Hematopoietic multipotent progenitor cell (in vitro differentiated cells): Measurements from ENCODE around the gene XPO5. TPM values are rescaled to one million over a fixed set of nuclear protein-coding genes. Genes with fewer than 3 reads are reported as not detected.

ENCODE experiments used
- DNase-seq, 3 donors: peaks; one replicate each; pipeline ENCODE4 v3.0.0-alpha.2; 2011 to 2015; ENCODE audit warnings: low read depth in 2 of 3, low spot score in 2 of 3
- total RNA-seq: library from RNA; depleted of rRNA; stranded (reverse); fragments of >200 nt; gene quantifications from one replicate; pipeline ENCODE4 v1.2.3, GENCODE V29; 2012

The XPO5 gene
- total RNA-seq, 1 donor, result 24.2 TPM

DNA sequence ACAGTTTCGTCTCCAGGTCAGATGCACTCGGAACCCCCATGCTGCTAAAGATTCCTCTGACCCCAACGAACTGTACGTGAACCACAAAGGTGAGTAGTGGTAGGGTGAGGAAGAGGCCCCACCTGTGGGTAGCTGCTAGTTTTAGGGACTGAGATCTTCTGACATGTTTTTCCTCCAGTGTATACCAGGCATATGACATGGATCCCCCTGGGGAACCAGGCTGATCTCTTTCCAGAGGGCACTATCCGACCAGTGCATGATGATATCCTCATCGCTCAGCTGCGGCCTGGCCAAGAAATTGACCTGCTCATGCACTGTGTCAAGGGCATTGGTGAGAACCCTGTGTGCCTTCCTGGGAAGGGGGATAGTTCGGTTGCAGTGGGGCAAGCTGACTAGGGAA is 55.7 kb downstream of the XPO5 start:
- no peak for DNase-seq

DNA sequence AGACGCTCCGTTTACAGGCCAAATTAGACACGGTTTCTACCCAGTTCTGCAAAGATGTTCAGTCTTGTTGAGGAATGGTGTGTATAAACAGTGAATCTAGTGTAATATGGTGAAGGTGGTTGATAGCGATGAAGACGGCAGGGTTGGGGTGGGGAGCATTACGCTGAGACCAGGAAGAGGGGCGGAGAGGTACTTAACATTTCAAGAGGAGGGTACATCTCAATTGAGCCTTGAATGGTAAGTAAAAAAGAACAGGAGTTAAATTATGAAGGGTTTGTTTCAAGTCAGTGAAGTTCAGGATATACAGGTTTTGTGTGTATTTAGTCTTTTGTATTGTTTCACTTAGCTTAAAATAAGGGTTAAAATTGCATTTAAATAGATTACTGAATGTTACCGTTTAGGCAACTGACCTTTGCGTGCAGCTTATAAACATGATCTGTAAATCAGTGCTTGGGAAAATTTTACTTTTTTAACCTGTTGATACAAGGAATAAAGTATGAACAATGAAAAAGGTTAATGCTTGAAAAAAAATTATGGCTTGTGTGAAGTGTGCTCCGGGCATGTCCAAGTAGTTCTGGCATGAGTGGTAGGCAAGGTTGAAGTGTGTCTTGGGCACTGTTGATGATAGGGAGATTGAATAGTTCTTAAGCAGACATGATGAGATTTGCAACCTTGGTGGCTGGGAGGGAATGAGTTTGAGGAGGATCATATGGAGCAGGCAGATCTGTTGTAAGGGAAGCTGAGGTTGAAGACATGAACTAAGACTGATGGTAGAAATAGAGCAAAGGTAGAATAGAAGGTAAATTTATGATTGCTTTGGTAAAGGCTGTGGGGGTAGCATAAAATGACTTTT is 58.1 kb downstream of the XPO5 start:
- no peak for DNase-seq

DNA sequence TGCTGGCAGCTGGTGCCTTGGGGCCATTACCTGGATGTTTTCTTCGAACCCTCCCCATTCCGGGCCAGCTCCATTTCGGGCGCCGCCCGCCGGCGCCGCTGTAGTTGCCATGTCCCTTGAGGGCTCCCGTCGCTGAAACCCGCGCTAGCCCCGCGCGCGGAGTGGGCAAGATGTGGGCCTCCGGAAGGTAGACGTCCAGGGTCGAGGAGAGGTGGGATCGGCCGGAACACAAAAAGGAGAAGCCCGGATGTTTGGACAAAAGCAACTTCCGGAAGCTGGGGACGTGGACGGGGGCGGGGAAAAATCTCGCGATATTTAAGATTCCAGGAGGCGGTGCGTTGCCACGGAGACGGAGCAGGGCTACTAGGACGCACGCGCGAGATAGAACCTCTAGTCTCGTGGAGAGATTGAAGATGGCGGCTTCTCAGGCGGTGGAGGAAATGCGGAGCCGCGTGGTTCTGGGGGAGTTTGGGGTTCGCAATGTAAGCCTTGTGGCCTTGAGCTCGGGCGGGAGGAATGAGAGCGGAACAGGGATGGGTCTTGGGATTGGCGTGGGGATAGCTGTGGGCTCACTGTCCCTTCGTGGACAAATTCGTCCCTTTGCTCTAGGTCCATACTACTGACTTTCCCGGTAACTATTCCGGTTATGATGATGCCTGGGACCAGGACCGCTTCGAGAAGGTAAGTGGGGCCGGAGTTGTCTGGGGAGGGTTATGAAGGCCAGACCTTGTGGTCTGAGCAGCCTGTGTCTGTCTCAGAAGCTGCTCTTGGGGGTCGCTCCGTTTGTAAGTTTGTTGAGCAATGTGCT is 58.9 kb downstream of the XPO5 start, which contains the start of the genes POLR1C and YIPF3:
POLR1C (plus strand) TSS at position 393 of the 808 bp plus-strand sequence; CDS start at position 414, 21 bp downstream.
YIPF3 (minus strand) TSS at position 230 of the 808 bp plus-strand sequence; CDS start at position 111, 119 bp downstream.
- peak; percentile 91 to 99 (median 97) for DNase-seq

DNA sequence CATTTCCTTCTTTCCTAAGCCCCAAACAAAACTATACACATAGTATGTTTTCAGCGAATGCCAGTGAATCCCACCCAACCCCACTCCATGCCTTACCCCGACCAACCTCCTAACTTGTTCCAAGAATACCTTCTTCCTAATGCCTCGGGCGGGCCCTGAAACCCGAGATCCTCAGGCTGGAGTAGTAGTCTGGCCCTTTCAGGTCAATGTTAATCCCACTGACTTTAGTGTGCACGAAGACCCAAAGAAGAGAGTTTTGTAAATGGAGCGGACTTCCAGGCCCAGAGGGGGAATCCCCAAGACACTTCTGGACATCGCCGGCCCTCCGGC is 59.5 kb downstream of the XPO5 start:
- DNase-seq, result no peak

DNA sequence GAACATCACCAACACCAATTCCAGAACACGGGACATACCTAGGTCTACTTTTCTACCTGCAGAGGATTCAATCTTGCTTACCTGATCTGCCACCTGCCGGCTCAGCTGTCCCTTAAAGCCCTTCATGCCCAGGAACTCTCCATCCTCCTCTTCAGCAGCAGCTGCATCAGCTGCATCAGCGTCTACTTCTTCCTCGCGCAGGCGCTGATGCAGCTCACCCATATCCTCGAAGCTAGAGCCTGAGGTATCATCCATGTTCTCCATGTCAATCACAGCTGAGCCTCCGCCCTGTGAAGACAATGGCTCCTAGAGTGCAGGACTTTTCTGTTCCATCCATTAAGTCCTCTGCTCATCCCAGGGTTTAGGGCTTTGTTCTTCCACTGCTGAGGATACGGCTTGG is 60.0 kb downstream of the XPO5 start:
- no peak for DNase-seq

DNA sequence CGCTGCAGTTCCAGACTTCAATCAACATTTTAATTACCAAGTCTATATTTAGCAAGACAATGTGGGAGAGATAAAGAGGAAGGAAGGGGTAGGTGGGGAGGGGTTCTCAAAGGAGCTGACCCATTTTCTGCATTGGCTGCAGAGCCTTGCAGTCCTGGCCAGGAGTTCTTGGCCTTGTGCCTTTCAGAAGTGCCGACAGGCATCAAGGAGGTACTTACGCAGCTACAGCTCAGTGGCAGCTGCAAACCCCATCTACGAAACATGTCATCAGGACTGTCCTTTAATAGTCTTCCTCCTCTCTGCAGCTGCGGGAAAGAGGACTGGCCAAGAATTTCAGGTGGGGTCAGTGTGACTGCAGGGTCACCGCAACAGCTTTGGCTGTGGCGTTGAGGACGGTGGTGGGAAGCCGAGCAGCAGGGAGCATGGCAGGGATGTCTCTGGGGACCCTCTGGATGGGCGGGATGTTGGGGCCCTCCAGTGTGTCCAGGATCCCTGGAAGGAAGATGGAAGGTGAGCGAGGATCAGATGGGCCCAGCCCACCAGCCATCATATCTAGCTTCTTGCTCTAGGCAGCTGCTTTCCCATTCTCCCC is 63.9 kb downstream of the XPO5 start:
- no peak for DNase-seq

DNA sequence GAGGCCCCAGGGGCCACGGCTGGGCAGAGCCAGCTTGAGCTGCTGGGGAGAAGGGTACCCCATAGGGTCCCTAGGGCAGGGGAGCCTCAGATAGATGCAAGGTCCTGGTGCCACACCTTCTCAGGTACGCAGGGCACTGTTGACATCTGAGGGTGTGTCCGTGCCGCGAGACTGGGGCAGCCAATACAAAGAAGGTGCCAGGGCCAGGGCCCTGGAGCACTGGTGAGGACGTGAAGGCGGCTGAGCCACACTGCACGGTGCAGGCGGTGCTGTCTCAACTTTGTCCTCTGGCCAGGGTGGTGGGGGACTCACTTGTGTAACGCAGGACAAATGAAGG is 65.0 kb downstream of the XPO5 start:
- no peak for DNase-seq

DNA sequence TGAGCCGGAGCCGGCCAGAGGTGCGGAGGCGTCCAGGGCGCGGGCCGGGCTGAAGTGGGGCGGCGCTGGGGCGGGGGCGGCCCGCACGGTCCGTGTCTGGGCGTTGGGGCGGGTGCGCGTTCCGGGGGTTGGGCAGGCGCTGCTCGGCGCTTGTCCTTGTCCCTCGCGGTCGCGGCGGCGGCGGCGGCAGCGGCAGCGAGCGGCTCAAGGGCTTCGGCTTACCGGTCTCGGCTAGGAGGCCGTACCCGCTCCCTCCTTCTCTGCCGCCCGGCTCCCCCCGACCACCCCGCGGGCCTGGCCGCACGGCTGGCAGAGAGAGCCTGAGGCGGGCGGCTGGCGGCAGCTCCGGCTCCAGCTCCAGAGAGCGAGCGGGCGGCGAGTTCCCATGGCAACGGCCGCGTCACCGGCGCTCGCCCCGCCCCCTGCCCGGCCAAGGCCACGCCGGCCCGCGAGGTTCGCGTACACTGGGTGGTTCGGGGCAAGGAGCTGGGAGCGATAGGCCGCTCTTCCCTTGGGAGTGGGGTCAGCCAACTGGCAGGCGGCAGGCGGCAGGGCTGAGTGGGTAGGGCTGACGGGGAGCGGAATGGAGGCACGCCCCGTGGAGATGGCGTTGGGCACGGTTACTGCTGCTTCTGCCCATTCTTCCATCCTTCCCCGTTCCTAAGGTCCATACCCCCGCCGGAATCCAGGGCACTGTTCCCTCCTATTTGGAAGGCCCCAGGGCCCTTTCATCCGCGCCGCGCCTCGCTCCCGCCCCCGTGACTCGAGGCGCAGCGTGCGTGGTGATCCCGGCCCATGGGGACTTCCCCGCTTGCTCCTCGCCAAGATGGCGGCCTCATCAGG is 65.6 kb downstream of the XPO5 start, which contains the start of gene LRRC73:
LRRC73 (minus strand) TSS at position 363 of the 843 bp plus-strand sequence. CDS start 561 bp downstream, outside the sequence.
- peak; percentile 50 to 67 (median 62) for DNase-seq

DNA sequence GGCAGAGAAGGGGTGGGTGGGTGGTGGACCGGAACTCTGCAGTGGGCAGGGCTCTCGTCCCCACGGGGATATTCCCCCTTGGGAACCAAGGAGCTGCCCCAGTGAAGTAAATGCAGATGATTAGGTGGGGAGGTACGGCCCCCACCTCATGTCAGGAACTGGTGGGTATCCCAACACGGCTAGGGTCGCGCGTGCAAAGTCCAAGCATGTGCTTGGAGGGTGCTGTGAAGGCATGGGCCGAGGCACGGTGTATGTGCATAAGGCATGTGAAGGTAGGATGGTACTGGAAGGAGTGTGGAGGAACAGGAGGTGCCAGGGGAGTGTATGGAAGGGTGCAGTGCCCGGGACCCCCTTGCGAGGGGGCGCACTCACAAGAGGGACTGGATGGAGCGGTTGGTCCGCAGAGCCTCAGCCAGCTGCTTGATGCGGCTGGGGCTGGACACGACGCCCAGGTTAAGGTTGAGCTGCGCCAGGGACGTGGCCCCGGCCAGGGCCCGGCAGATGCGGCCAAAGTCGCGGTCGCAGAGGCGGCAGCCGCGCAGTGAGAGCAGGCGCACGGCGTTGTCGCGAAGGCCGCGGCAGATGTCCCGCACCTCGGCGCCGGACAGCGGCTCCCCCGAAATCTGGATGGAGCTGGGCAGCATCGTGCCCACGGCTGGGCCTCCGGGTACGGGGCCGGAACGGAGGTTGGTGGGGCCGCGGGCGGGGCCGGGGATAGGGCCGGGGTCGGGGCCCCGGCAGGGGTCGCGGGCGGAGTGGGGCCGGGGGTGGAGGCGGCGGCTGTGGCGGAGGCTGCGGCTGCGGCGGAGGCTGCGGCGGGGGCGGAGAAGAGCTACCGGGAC is 66.5 kb downstream of the XPO5 start:
- no peak for DNase-seq

DNA sequence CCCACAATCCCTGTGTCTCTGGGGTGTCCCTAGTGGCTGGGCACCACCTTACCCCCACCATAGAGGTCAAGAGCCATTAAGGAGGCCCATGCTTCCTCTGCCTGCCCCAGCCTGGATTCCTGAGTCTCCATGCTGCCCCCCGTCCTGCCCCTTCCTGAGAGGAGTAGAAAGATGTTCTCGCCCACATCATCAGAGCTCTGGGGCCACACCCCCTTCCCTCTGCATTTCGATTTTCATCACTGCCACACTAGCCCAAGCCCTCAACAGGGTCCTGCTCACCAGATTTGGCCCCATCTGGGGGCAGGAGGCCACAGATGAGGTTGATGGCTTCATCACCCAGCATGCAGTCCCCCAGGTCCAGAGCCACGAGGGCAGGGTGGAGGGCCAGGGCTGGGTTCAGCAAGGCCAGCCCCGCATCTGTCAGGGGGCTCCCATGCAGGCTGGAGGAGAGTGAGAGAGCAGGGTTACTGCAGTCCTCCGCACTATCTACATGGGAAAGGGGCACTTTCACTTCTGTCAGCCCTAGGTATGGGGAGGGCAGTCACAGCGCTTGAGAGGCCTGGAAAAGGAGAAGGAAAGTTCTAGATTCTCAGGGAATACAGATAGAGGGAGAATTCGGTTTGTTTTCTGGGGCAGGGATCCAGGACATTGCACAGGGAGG is 67.2 kb downstream of the XPO5 start:
- DNase-seq, result no peak

DNA sequence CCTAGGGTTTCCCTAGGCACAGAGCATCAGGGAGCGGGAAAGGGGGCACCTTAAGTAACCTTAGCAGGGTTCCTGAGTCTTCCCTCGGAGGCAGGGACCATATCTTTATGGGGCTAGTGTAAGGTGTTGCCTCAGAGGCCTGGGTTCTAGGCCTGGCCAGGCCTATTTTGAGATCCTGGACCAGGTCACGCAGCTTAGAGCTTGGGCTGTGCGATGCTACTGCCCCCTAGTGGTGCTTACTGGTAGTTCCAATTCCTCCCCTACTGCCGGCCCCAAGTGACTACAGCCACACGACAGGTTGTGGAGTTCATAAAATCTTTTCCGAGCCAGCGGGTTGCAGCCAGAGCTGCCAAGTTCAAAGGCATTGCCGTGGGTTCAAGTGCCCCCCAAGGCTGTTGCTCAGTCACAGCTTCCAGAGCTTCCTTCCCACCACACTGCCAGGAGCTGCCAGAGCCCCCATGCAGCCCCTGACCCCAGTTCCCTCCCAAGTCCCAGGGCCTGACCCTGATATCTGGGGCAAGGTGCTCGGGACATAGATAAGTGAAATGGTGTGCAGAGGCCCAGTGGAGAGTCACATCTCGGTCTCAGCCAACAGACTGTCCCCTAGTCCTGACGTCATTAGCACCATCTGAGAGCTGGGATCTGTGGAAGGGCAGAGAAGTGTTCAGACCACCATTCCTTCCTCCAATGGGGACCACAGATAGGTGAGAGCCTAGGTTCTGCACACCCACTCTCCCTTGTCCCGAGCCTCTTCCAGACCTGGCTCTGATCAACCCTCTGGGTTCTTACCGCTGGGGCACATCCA is 69.0 kb downstream of the XPO5 start:
- DNase-seq, result peak; percentile 75 to 90 (median 81)

DNA sequence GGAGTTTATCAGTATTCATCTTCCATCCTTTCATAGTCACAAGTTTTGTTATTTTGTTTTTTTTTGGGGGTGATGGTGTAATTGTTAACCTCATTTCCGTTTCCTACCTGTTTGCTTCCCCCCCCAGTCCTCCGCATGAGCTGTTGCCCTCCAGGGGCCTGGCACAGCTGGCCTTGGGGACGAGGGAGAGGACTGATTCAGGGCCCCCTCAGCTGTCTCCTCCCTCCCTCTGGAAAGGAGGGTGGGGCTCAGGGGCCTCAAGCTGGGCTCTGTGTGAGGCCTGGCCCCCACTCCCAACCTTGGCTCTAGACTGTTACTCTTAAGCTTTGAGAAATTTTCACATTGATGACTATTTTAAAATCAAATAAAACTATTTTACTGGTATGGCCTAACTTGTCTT is 69.7 kb downstream of the XPO5 start:
- DNase-seq, result no peak

DNA sequence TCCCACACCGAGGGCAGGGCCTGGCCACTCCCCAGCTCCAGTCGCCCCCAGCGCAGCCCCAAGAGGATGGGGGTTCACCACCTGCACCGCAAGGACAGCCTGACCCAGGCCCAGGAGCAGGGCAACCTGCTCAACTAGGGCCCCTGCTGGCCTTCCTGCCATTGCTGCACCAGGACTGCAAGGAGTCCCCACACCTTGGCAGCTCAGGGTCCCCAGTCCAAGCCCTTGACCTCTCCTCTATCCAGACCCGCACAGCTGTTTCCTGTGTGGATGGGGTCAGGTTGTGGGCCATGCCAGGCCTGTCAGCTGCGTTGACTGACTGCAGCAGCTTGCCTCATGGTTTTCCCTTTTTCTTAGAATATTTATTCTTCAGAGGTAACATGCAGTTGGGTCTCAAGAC is 70.1 kb downstream of the XPO5 start:
- no peak for DNase-seq

DNA sequence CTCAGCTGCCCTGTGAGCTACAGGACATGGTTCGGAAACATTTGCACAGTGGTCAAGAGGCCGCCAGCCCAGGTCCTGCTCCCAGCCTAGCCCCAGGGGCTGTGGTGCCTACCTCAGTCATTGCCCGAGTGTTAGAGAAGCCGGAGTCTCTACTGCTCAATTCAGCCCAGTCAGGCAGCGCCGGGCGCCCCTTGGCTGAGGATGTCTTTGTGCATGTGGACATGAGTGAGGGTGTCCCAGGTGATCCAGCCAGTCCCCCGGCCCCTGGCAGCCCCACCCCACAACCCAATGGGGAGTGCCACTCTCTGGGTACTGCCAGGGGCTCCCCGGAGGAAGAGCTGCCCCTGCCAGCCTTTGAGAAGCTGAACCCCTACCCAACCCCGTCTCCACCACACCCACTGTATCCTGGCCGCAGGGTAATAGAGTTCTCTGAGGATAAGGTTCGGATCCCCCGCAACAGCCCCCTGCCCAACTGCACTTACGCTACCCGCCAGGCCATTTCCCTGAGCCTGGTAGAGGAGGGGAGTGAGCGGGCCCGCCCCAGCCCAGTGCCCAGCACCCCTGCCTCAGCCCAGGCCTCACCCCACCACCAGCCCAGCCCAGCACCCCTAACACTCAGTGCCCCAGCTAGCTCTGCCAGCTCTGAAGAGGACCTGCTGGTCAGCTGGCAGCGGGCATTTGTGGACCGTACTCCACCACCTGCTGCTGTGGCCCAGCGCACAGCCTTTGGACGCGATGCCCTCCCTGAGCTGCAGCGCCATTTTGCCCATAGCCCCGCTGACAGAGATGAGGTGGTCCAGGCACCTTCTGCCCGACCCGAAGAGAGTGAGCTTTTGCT is 70.9 kb downstream of the XPO5 start:
- no peak for DNase-seq

DNA sequence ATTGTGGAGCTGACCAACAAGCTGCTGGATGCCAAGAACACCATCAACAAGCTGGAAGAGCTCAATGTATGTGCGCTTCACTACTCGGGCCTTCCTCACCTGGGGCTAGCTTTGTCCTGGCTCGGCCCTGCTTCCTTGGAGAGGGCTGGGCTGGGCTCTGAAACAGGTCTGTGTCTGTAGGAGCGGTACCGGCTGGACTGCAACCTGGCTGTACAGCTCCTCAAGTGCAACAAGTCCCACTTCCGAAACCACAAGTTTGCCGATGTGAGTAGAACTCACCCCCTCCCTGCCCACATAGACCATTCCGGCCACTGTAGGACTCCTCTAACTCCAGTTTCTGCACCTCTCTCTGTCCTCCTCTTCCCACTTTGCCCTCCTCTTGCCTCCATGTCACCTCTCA is 72.4 kb downstream of the XPO5 start:
- DNase-seq, result no peak

DNA sequence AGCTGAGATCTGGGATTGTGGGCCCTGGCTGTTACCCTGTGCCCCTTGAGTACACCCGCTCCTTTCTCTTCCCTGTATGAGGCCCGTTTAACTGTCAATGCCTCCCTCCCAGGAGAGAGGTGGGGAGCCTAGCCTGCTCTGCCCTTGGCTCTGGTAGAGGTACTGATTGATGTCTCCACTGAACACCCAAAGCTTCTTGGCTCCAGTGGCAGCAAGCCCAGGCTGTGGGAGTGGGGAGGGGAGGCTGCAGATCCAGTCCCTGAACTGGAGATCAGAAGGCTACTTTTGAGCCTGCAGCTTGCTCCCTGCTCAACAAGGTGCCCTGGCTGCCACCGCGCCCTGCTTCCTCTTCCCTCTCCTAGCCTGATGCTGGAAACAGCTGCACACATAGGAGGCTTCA is 73.2 kb downstream of the XPO5 start:
- DNase-seq, result no peak

DNA sequence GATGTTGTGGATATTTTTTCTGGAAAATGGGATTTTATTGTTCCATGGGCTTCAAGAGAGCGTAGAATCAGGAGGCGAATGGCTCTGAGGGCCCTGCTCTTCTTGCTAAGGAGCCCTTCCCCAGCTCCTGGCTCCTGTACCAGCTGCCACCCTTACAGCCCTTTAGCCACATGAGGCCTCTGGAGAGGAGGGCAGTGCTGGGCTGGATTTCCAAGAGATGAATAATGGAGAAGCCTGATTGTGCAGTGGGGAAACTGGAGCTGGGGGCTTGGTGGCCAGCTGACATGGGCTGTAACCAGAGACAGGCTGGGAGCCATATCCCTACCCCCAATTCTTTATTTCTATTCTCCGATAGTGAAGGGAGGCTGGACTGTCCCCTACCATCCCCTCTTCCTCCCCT is 74.9 kb downstream of the XPO5 start:
- no peak for DNase-seq
